Measurements from ENCODE around the gene KAT2A. TPM values are rescaled to one million over a fixed set of nuclear protein-coding genes. Genes with fewer than 3 reads are reported as not detected.

The KAT2A gene
- total RNA-seq, 2 donors from 2014 or later = 33.3 to 35.5 TPM

GRCh38 chr17:42087736-42088705 lies 33.1 kb downstream of the KAT2A start:
- H3K27ac Mint-ChIP-seq = no peak overlapping the region
- H3K9me3 ChIP-seq (ENCODE audit: control insufficient read depth, low read length, poor library complexity, severe bottlenecking) = no peaks in the 10 kb centered on the region
- H3K4me1 Mint-ChIP-seq = no peaks in the 10 kb centered on the region
- no peak for ATAC-seq
- peaks cover 8% of the 10 kb centered on the region for H3K27me3 Mint-ChIP-seq
- H3K36me3 Mint-ChIP-seq (ENCODE audit: low read depth) = no peaks in the 10 kb centered on the region
- H3K4me3 Mint-ChIP-seq = no peak overlapping the region
- no peak for DNase-seq

- Mint-ChIP-seq H3K4me1 (no peaks in the 10 kb centered on the region), H3K27ac (no peak overlapping the region), H3K4me3 (no peak overlapping the region), H3K27me3 (peaks cover 8% of the 10 kb centered on the region), H3K36me3 (ENCODE audit: low read depth) (no peaks in the 10 kb centered on the region)
- H3K9me3 ChIP-seq (ENCODE audit: control insufficient read depth, low read length, poor library complexity, severe bottlenecking) = no peaks in the 10 kb centered on the region
- ATAC-seq = no peak
- DNase-seq = no peak
These were observed 34.0 kb downstream of the KAT2A start for GRCh38 chr17:42087042-42087701.

- Mint-ChIP-seq H3K36me3 (ENCODE audit: low read depth) (no peaks in the 10 kb centered on the region), H3K27ac (no peak overlapping the region), H3K4me1 (no peaks in the 10 kb centered on the region), H3K27me3 (no peaks in the 10 kb centered on the region), H3K4me3 (no peak overlapping the region)
- no peaks in the 10 kb centered on the region for H3K9me3 ChIP-seq (ENCODE audit: control insufficient read depth, low read length, poor library complexity, severe bottlenecking)
- ATAC-seq (no peak), DNase-seq (no peak)
These were observed 39.5 kb downstream of the KAT2A start for GRCh38 chr17:42081516-42082129.

DNA sequence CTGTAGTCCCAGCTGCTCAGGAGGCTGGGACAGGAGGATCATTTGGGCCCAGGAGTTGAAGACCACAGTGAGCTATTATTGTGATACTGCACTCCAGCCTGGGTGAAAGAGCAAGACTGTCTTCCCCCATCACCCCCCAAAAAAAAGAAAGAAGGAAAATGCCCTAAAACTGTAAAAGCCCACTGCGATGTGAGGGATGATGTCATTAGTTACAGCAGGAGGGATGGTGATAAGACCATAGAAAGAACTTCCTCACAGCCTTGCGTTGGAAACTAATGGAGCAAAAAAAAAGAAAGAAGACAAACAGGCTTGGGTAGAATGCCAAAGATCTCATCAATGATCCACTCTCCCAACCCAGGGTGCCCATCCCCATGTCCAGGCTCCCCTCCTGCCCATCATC lies 41.6 kb downstream of the KAT2A start:
- Mint-ChIP-seq H3K27me3 (peaks cover 6% of the 10 kb centered on the region), H3K36me3 (ENCODE audit: low read depth) (no peaks in the 10 kb centered on the region), H3K27ac (no peak overlapping the region), H3K4me3 (no peak overlapping the region), H3K4me1 (no peaks in the 10 kb centered on the region)
- no peaks in the 10 kb centered on the region for H3K9me3 ChIP-seq (ENCODE audit: control insufficient read depth, low read length, poor library complexity, severe bottlenecking)
- DNase-seq = no peak
- ATAC-seq = no peak

DNA sequence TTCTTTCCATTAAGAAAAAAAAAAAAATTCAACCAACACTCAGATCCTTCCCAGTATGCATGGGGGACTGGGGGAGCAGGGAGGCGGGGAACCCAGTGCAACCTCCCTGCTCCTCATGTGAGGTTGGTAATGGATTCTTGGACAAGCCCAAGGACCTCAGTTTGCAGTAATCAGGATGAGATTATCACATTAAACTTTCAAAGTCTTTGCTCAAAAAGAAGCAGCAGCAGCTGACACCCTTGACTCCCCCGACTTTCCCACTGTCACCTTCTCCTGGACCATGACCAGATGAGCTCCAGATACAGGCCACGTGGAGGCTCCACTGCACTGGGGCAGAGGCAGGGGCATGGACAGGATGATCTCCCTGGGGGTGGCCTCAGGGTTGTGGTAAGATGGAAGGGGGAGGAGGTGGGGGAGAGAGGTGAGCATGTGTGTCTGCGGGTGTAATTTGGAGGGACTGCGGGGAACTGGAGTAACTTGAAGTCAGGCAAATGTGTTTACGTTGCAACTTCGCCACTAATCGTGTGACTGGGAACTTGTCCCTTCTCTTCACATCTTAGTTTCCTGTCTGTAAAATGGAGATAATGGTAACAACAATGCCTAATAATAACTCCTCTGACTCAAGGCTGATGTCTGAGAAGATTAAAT lies 42.6 kb downstream of the KAT2A start:
- Mint-ChIP-seq H3K4me3 (no peak overlapping the region), H3K4me1 (no peaks in the 10 kb centered on the region), H3K27me3 (peaks cover 13% of the 10 kb centered on the region), H3K36me3 (ENCODE audit: low read depth) (no peaks in the 10 kb centered on the region), H3K27ac (no peak overlapping the region)
- DNase-seq (no peak), ATAC-seq (no peak)
- no peaks in the 10 kb centered on the region for H3K9me3 ChIP-seq (ENCODE audit: control insufficient read depth, low read length, poor library complexity, severe bottlenecking)

DNA sequence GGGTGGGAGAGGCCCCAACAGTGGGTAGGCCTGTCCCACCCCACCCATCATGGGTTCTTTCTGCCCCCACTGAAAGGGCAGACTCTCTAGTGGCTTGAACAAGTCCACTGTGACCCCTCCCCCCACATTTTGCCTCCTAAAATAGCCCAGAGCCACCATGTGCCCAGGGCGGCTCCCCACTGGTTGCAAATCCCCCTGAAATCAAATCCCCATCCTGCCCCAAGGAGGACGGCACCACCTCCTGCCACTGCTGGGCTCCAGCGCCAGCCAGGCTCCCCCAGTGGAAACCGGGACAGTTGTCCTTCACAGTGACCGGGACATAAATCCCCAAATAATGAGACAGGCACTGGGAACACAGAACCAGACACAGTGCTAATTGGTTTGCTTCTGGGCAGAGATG lies 43.4 kb downstream of the KAT2A start:
- H3K4me3 Mint-ChIP-seq = no peak overlapping the region
- no peaks in the 10 kb centered on the region for H3K4me1 Mint-ChIP-seq
- no peak overlapping the region for H3K27ac Mint-ChIP-seq
- H3K9me3 ChIP-seq (ENCODE audit: control insufficient read depth, low read length, poor library complexity, severe bottlenecking) = no peaks in the 10 kb centered on the region
- H3K36me3 Mint-ChIP-seq (ENCODE audit: low read depth) = no peaks in the 10 kb centered on the region
- no peak for ATAC-seq
- H3K27me3 Mint-ChIP-seq = peaks cover 21% of the 10 kb centered on the region
- DNase-seq = no peak

DNA sequence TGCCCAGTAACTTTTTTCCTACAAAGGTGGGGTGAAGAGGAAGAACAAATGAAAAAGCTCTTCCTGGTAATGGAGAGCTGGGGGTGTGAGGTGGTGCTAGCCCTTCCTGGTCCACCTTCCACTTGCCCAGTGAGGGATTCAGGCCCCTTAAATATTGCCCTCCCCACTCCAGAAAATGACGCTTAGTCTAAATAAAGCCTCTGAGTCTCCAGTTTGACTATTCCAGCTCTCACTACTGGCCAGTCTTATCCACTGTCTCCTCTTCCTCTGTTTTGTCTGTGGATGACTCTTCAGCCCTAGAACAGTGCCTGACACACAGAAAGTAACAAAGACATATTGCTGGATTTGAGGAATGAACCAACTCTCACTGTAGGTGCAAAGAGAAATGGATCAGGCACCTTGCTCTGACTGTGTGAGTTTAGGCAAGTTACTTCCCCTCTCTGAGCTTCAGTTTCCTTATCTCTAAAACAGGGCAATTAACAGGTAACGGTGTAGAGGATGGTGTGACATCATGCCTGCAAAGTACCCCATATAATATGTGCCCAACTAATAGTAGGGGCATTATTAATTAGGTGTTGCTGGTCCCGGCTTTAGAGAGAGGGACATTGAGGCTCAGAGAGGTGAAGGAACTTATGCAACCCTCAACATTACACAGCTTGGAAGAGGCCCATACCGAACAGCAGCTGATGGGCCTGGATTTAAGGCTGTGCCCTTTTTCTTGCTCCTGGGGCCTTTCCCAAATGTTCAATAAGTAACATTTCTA lies 44.2 kb downstream of the KAT2A start:
- no peak overlapping the region for H3K4me3 Mint-ChIP-seq

GRCh38 chr17:42075789-42076188 lies 45.4 kb downstream of the KAT2A start:
- Mint-ChIP-seq H3K27me3 (peaks cover 32% of the 10 kb centered on the region), H3K4me3 (no peak overlapping the region), H3K27ac (peak overlapping the region; percentile 78), H3K4me1 (no peaks in the 10 kb centered on the region), H3K36me3 (ENCODE audit: low read depth) (no peaks in the 10 kb centered on the region)
- ATAC-seq (no peak), DNase-seq (no peak)
- H3K9me3 ChIP-seq (ENCODE audit: control insufficient read depth, low read length, poor library complexity, severe bottlenecking) = no peaks in the 10 kb centered on the region

More for the DNA sequence above, 44.2 kb downstream of the KAT2A start:
- Mint-ChIP-seq H3K27me3 (peaks cover 21% of the 10 kb centered on the region), H3K4me1 (no peaks in the 10 kb centered on the region), H3K27ac (no peak overlapping the region), H3K36me3 (ENCODE audit: low read depth) (no peaks in the 10 kb centered on the region)
- DNase-seq (no peak), ATAC-seq (no peak)
- H3K9me3 ChIP-seq (ENCODE audit: control insufficient read depth, low read length, poor library complexity, severe bottlenecking) = no peaks in the 10 kb centered on the region

- Mint-ChIP-seq H3K36me3 (ENCODE audit: low read depth) (no peaks in the 10 kb centered on the region), H3K4me3 (peak overlapping the region; percentile 57), H3K4me1 (no peaks in the 10 kb centered on the region), H3K27me3 (peaks cover 32% of the 10 kb centered on the region), H3K27ac (no peak overlapping the region)
- H3K9me3 ChIP-seq (ENCODE audit: control insufficient read depth, low read length, poor library complexity, severe bottlenecking) = no peaks in the 10 kb centered on the region
- ATAC-seq (no peak), DNase-seq (no peak)
These were observed 48.6 kb downstream of the KAT2A start for GRCh38 chr17:42072323-42073187.

- no peak for DNase-seq
- no peaks in the 10 kb centered on the region for H3K36me3 Mint-ChIP-seq (ENCODE audit: low read depth)
- H3K27me3 Mint-ChIP-seq = peaks cover 32% of the 10 kb centered on the region
- H3K9me3 ChIP-seq (ENCODE audit: control insufficient read depth, low read length, poor library complexity, severe bottlenecking) = no peaks in the 10 kb centered on the region
- ATAC-seq = no peak
- H3K4me1 Mint-ChIP-seq = no peaks in the 10 kb centered on the region
- H3K4me3 Mint-ChIP-seq = peak overlapping the region; percentile 43
- H3K27ac Mint-ChIP-seq = no peak overlapping the region
These were observed 49.4 kb downstream of the KAT2A start for GRCh38 chr17:42071810-42072209.

- ATAC-seq = no peak
- no peaks in the 10 kb centered on the region for H3K9me3 ChIP-seq (ENCODE audit: control insufficient read depth, low read length, poor library complexity, severe bottlenecking)
- Mint-ChIP-seq H3K36me3 (ENCODE audit: low read depth) (no peaks in the 10 kb centered on the region), H3K4me1 (peaks cover 3% of the 10 kb centered on the region), H3K4me3 (no peak overlapping the region), H3K27ac (no peak overlapping the region), H3K27me3 (peaks cover 28% of the 10 kb centered on the region)
- no peak for DNase-seq
These were observed 52.2 kb downstream of the KAT2A start for GRCh38 chr17:42068979-42069378.
